ENCODE data around the gene MAP7.
"Not testable (repeated sequence)": the region's sequence is repeated elsewhere in the genome, so short reads cannot be mapped to it uniquely, and the experiment has no call there.

The MAP7 gene

DNA sequence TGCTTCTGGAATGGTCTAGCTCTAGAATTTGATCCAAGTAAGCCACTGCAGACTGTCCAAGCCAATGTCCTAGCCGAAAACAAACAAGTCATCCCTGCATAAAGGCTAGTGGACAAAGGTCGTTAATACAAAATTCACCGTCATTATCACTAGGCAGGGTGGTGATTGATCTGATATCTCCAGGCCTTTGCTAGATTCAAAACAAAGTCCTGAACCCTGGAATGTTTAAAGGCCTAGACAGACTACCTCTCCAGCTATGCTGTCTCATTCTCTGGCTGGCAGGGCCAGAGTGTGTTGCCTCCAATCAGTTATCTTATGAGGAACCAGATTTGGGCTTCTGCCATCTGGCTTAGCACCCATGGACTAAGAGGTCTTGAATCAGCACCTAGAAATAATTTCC lies 38.3 kb downstream of the MAP7 start:
- no peak for DNase-seq (ENCODE audit: extremely low spot score, insufficient read length, low read depth)
- no peak for FAIRE-seq

DNA sequence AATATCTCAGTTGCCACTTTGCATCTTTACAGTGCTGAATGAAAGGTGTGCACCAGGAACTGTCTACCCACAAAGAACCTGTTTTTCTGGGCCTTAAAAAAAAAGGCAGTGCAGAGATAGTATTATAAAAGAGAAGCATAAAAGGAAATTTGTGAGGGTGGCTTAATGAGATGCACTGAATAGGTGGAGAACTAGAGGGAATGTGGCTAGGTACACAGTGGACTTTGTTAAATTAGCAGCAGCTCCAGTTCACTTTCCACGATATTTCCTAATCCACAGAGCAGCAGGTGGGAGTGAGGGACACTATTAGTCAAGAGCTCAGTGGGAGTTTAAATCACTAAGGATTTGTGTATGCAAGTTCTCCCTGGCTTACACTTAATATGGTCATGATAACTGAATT lies 38.8 kb downstream of the MAP7 start:
- DNase-seq (ENCODE audit: extremely low spot score, insufficient read length, low read depth), result no peak
- no peak for FAIRE-seq

DNA sequence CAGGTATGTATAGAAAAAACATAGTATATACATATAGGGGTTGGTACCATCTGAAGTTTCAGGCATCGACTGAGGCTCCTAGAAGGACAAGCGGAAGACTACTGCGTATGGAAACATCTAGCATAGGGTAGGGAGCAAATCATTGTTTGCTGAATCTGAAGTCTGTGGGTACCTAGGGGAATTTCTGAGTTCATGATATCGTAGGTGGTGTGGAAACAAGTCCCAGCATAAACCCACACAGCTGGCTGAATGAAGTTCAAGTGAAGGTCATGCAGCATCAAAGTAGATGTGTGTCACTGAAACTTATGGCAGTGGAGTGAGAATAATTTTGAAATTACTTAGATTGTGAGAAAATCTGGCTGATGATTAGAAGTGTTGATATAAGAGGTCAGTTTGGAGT lies 39.4 kb downstream of the MAP7 start:
- FAIRE-seq (no peak), DNase-seq (ENCODE audit: extremely low spot score, insufficient read length, low read depth) (no peak)

DNA sequence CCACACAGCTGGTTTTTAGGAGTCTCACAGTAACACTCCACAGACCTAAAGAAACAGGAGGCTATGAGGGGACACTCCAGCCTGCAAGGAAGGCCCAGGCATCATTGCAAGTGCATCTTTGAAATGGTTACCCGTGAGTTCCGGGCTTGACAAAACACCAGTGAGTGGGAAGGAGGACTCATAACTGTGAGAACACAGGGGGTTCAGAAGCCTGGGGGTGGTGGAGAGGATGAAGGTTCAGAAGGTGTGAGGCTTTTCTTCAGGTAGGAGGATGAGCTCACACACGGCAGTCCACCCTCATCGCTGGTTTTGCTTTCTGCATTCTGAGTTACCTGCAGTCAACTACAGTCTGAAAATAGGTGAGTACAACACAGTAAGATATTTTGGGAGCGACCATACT lies 39.9 kb downstream of the MAP7 start:
- no peak for FAIRE-seq

GRCh38 chr6:136508725-136509392 lies 41.4 kb downstream of the MAP7 start:
- no peak for FAIRE-seq
- DNase-seq (ENCODE audit: extremely low spot score, insufficient read length, low read depth), result no peak

More for the DNA sequence above, 39.9 kb downstream of the MAP7 start:
- no peak for DNase-seq (ENCODE audit: extremely low spot score, insufficient read length, low read depth)

GRCh38 chr6:136506124-136506799 lies 44.0 kb downstream of the MAP7 start:
- no peak for DNase-seq (ENCODE audit: extremely low spot score, insufficient read length, low read depth)
- no peak for FAIRE-seq

DNA sequence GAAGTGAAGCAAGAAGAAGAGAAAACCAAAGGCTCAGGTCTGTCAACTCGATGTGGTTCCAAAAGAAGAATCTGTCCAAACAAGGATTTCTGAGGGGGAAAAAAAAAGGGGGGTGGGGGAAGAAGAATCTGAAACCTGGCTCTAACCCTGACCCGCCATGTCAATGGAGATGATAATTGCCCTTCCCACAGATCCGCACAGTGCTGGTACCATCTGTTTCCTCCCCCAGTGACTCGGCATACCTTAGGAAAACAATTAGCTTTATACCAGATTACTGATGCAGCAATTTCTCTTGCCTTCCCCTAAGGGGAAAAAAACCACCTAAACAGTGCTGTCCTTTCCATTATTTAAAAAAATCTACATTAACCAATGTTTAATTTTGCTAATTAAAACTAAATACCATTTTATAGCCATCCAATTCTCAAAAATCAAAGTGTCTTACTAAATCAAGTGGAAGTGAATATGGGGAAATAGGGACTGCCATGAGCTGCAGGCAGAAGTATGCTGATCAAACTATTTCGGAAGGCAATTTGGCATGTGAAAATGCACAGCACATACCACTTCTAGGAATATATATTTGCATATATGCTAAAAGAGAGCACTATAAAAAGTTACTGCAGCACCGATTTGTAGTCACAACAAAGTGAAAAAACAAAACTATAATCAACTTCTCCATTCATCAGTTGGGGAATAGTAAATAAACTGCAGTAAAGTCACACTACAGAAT lies 46.8 kb downstream of the MAP7 start:
- FAIRE-seq, result no peak
- DNase-seq (ENCODE audit: extremely low spot score, insufficient read length, low read depth), result no peak

DNA sequence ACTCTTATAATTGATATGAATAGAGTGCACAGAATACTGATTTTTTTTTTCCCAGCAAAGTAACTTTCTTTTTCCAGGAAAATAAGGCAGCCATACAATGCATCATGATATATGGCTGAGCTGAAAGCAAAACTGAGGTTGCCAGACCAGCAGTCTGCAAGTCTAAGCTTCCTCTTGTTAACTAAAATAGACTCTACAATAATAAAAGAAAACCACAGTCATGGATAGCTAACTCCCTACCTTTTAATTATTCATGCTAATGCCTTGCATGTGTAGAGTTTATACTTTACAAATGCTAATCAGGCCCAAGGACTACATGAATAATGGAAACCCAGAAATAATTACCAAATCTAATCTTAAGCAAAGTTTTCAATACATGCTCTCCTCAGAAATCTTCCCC lies 47.4 kb downstream of the MAP7 start:
- no peak for FAIRE-seq
- DNase-seq (ENCODE audit: extremely low spot score, insufficient read length, low read depth), result no peak

DNA sequence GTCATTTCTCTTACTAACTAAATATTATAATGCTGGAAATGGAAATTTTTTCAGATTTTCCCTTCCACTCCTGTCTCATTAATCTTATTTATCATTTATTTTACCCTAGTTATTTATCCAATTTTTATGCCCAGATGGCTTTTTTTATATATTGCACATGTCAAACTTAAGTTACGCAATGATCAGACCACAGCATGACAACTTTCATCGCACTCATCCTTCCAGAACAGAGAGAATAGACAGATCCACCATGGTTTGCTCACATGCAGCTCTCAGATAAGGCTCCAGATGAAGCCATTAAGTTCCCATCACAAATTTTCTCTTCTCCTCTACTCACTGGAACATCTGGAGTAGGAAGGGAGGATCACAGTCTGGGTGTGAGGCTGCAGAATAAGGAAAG lies 48.7 kb downstream of the MAP7 start:
- FAIRE-seq (no peak), DNase-seq (ENCODE audit: extremely low spot score, insufficient read length, low read depth) (no peak)

GRCh38 chr6:136501096-136501495 lies 49.1 kb downstream of the MAP7 start:
- no peak for FAIRE-seq
- no peak for DNase-seq (ENCODE audit: extremely low spot score, insufficient read length, low read depth)

DNA sequence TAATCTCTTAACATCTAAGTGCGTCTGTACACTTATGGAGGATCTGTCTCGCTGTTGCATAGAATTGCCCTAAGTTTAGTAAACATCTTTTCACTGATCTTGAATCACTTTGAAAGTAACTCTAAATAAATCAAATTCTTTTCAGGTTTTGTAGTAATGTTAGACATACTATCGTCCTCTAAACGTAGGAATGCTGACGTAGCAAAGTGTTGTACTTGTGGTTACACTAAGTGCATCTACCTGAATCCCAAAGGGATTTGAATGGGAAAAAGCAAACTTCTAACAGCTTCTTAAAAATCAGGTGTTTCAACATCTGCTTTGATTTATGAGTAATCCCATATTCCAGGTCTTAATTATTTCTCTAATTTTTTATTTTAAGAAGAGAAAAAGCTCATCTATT lies 49.8 kb downstream of the MAP7 start:
- FAIRE-seq, result no peak
- no peak for DNase-seq (ENCODE audit: extremely low spot score, insufficient read length, low read depth)

GRCh38 chr6:136499370-136499769 lies 50.9 kb downstream of the MAP7 start:
- no peak for FAIRE-seq

GRCh38 chr6:136496449-136496848 lies 53.8 kb downstream of the MAP7 start:
- not testable (repeated sequence) for FAIRE-seq; DNase-seq (ENCODE audit: extremely low spot score, insufficient read length, low read depth)

More at GRCh38 chr6:136499370-136499769, 50.9 kb downstream of the MAP7 start:
- no peak for DNase-seq (ENCODE audit: extremely low spot score, insufficient read length, low read depth)

DNA sequence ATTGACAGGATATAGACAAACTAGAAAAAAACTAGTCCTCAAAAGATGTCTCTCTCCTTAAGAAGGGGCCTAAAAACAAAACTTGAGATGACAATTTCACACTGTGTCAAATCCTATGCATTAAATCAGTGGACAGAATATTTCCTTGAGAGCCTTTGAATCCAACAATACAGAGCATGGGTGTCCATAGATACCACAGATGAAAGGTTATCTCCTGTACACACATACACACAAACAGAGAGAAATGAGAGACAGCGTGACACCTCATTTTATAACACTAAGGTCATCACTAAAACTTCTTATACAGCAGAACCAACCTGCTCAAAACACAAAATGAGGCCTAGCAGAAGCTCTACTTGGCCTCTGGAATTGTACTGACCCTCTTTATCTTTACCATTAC lies 55.5 kb downstream of the MAP7 start:
- FAIRE-seq, result no peak
- no peak for DNase-seq (ENCODE audit: extremely low spot score, insufficient read length, low read depth)

DNA sequence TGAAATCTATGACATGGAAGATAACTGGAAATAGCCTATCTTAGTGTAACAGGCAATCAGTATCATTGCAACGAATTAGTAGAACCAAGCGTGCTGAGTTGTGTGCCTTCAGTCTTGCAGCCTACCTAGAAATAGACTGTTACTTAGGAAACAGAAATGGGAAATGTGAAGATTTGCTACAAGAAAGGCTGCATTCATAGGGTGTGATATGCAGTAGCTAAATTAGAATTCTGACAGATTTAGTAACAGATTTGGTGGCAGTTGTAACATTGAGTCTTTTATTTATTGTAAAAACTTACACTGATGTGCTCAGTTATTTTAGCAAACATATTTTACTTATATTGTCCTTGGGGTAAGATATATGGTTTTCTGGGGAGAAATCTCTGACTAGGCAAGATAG lies 56.2 kb downstream of the MAP7 start:
- DNase-seq (ENCODE audit: extremely low spot score, insufficient read length, low read depth), result no peak
- no peak for FAIRE-seq

GRCh38 chr6:136492409-136492808 lies 57.8 kb downstream of the MAP7 start:
- DNase-seq (ENCODE audit: extremely low spot score, insufficient read length, low read depth) (no peak), FAIRE-seq (no peak)

GRCh38 chr6:136491754-136492153 lies 58.5 kb downstream of the MAP7 start:
- FAIRE-seq (no peak), DNase-seq (ENCODE audit: extremely low spot score, insufficient read length, low read depth) (no peak)

DNA sequence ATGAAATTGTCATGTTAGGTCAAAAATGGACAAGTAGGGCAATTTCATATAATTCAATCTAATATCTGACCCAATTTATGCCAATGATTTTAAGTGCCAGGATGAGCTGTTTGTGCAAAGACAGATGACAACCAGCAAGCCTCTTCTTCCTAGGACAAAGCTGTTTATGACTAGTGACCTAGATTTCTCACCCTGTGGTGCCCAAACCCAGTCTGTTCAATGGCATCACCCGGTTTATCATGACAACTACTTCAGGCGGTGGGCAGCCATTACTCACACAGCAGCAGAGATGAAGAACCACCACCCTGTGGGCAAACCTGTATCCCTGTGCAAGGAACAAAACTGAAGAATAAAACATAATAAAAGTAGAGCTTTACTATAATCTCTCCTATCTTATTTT lies 59.0 kb downstream of the MAP7 start:
- no peak for DNase-seq (ENCODE audit: extremely low spot score, insufficient read length, low read depth)
- FAIRE-seq, result no peak

- not testable (repeated sequence) for DNase-seq (ENCODE audit: extremely low spot score, insufficient read length, low read depth); FAIRE-seq
These were observed 60.6 kb downstream of the MAP7 start for GRCh38 chr6:136489689-136490033.

DNA sequence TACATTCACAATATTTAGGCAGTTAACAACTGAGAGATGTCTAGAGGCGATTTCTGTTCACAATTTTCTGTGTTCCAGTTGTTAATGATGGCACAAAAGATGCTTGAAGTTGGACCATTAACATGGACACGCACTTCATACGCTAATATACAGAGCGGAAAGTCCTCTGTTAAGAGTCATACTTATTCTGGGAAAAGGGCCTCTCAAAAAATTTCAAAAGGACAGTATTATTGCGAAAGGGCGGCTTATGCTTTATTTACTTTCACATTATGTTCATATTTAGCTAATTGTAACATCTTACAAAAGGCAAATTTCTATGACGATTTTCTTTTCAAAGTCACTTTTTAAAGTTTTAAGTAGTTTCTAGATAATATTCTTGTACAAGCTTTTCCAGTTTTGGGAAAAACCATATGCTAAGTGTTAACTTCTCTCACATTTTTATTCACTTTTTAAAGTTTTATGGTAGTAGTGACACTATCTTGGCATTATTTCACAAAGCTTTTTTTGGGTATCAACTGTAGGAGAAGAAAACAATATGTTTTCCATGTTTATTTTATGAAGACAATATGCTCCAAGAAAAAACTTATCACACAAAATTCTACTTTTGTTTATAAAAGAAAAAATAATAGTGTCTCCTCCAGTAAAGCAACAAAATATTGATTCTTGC lies 62.3 kb downstream of the MAP7 start:
- FAIRE-seq (no peak), DNase-seq (ENCODE audit: extremely low spot score, insufficient read length, low read depth) (no peak)

- no peak for FAIRE-seq
- DNase-seq (ENCODE audit: extremely low spot score, insufficient read length, low read depth), result no peak
These were observed 63.9 kb downstream of the MAP7 start for GRCh38 chr6:136486357-136486756.
